HG03378 (cell line): Measurements from ENCODE around the gene DYNC2LI1.
"Not testable (repeated sequence)": the region's sequence is repeated elsewhere in the genome, so short reads cannot be mapped to it uniquely, and the experiment has no call there.

Experiments
- ATAC-seq: cut with Tn5 transposase; IDR thresholded peaks from one replicate; pipeline ENCODE4 v1.9.1; 2021; ENCODE audit warnings: mild to moderate bottlenecking, moderate library complexity; ENCODE audit not compliant: unreplicated experiment

DYNC2LI1 gene

DNA sequence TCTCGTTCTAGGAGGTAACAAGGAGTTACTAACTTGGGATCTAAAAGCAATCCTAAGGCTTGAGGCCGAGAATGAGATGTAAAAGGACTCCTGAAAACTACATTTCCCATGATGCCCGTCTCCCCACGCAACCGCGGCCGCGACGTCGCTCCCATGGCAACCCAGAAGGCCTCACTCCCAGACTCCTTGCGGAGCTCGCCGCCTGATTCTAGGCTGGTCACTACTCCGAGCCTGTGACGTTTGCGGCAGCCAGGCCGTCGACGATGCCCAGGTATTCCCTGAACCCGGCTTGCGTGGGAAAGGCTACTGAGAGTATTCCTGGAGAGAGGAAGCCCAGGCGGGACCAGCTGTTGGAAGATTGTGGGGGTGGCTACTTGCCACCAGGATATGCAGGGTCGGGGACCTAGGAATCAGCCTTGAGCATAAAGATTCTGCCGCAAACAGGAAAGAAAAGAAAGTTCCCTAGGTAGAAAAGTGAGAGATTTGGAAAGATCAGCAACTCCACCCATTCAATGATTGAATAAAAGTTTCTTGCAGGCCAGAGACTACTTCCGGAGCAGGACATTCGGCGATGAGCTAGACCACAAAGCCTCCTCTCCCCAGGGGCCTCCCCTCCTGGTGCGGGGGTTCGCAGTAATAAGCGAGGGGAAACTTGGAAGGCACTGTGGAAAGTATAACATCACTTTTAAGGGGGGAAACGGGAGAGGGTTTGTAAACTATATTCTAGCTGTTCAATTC lies at the start of gene DYNC2LI1:
TSS of gene DYNC2LI1 (plus strand) at position 164 of the 738 bp plus-strand sequence. CDS start at position 264, 100 bp downstream.
- peak; percentile 95 for ATAC-seq

DNA sequence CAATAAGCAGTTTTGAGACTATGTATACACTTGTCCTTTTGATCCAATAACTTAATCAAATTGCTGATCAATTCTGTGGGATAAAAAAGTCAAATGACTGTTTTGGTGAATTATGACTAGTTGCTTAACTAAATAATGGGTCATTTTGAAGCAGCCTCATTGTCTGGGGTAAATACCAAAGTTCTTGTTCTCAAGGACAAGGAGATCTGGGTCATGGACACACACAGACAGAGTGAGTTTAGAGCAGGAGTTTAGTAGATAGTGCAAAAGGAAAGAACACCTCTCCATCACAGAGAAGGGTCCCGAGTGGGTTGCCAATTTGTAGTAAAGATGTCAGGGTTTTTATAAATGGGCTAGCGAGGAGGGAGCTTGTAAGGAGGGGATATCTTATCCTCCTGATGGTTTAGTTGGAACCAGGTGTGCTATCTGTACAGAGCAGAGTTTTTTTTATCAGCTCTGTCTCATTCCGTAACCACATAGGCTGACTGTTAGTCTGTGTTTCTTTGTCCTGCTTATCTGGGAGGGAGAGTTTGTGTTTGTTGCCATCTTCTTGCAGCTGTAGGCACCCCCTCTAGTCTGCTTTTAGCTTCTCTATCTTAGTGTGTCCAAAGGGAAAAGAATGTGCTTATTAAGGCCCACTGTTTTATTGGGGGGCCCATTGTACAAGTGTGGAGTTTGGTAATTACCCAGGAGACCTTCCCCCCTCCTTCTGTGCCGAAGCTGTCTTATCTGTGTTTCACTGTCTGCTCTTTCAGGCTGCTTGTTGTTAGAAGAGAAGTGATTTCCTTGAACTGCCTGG lies 48.9 kb upstream of the DYNC2LI1 start:
- no peak for ATAC-seq

DNA sequence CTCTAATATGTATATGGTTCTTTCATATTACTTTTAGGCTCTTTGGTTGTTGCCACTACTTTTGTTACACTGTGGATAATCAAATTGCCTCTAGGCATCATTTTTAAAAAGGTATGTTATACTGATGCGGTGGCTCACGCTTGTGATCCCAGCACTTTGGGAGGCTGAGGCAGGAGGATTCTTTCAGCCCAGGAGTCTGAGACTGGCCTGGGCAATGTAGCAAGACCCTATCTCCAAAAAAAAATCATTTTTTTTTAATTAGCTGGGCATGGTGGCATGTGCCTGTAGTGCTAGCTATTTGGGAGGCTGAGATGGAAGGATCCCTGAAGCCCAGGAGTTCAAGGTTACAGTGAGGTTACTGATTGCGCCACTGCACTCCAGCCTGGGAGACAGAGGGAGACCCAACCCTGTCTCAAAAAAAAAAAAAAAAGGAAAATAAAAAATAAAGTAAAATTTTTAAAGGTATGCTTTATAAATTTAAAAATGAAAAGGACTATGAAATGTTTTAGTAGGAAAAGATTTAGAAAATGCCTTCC lies 48.1 kb upstream of the DYNC2LI1 start:
- ATAC-seq, result no peak

DNA sequence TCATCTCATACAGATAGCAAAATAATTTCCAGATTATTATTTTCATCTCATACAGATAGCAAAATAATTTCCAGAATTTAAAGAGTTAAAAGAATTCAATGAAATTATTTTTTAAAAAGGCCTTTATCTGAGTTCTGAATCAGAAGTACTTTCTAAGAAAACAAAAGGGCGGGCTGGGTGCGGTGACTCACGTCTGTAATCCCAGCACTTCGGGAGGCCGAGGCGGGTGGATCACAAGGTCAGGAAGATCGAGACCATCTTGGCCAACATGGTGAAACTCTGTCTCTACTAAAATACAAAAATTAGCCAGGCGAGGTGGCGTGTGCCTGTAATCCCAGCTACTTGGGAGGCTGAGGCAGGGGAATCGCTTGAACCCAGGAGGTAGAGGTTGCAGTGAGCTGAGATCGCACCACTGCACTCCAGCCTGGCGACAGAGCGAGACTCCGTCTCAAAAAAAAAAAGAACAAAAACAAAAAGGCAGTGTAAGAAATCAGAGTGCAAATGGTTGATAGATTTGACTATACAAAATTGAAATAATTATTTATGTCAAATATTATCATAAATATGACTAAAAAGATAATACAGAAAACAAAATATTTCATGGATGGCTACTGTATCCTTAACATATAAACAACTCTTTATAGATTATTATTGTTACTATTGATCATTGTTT lies 46.7 kb upstream of the DYNC2LI1 start:
- not testable (repeated sequence) for ATAC-seq

DNA sequence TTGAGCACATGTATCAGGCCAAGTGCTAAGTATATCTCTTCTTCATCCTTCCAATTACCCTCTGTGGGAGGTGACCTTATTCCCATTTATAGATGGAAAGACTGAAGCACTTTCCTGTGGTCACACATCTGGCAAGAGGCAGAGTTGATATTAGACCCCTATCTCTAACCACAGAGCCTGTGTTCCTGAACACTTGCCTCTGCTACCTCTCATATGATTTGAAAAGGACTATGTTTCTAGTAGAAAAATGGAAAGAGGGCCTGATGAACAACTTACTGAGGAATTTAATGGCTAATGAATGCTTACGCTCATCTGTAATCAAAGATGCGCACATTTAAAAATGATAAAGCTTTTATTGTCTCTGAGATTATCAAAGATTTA lies 46.2 kb upstream of the DYNC2LI1 start:
- no peak for ATAC-seq

DNA sequence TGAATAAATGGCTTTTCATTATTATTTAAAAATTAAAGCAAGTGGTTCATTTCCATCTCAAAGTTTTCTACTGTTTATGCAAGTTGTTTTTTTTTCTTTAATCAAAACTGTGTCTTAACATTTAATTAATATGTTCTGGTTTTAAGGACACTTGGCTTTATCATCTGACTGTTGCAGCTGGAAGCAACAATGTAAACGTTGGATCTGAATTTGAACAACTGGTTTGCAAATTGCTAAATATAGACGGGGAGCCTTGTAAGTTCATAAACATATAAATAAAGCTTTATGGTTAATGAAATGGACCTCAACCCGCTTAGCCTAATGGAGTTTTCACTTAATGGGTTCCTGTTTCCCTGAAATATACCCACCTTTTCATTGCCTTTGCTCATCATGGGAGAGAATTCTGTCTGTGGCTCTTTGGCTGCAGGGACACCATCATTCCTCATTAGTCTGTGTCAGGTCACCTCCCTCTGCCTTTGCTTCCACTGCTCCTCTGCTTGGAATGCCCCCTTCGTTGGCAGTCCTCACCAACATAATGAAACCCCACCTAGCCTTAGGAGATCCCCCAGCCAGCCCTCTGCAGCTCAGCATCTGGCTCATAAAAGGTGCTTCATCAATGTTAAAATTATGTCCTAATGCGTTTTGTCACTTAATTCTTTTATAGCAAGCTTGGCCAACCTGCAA lies 44.2 kb upstream of the DYNC2LI1 start:
- no peak for ATAC-seq

DNA sequence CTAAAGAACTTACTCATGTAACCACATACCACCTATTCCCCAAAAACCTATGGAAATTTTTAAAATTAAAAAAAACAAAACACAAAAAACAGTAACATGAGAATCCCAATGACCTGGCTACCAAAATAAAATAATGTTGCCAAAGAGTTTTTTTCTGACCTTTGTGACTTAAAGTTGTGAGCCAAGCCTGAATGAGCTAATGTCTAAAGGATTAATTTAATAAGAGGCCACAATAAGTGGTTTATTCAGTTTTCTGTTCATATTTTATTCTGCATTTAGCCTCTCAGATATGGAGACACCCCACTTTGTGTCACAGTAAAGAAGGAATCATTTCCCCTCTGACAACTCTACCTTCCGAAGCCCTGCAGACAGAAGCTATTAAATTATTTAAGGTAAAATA lies 42.6 kb upstream of the DYNC2LI1 start:
- ATAC-seq, result no peak

DNA sequence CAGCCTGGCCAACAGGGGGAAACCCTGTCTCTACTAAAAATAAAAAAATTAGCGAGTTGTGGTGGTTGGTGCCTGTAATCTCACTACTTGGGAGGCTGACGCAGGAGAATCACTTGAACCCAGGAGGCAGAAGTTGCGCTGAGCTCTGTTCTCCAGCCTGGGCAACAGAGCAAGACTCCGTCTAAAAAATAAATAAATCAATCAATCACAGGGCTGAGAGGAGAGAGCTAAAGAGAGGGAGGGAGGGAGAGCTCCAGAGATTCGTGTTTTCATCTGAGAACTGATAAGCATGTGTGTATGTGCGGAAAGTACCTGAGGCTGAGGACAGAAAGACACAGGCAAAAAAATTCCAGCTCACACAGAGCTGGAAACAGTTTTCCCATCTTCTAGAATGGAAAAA lies 37.2 kb upstream of the DYNC2LI1 start:
- ATAC-seq, result no peak

DNA sequence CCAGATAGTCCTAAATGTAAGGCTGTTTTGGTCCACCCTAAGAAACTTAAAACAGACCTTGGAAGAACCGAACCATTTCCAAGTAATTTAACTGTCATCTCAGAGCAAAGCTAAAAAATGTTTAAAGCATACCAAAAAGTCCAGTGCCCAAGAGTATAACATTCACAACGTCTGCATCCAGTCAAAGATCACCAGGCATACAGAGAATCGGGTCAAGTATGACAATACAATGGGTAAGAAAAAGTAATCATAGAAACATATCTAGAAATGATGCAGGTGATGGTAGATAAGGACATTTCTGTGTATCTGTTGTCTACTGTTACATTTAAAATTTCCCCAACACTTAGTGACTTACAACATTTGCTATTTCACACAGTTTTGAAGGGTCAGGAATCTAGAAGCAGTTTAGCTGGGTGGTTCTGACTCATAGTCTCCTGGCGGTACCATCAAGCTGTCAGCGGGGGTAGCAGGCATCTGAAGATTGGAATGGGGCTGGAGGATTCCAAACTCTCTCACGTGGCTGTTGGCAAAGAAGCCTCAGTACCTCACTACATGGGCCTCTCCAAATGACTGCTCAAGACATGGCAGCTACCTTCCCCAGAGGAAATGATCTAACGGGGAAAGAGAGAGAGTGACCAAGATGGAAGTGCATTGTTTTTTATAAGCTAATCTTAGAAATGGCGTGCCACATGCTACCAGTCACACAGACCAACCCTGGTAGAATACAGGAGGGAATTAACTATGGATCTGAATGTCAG lies 36.6 kb upstream of the DYNC2LI1 start:
- ATAC-seq, result no peak

DNA sequence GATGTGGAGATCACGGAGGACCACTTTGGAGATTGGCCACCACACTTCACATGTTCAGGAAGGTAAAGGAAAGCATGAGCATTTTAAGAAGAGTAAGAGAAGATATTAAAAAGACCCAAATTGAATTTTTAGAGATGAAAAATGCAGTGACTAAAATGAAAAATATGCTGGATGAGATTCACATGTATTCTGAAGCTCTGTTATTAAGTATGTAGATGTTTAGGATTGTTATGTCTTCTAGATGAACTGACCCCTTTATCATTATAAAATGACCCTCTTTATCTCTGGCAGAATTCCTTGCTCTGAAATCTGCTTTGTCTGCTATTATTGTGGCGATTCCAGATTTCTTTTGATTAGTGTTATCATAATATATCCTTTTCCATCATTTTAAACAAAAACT lies 36.0 kb upstream of the DYNC2LI1 start:
- ATAC-seq, result no peak

DNA sequence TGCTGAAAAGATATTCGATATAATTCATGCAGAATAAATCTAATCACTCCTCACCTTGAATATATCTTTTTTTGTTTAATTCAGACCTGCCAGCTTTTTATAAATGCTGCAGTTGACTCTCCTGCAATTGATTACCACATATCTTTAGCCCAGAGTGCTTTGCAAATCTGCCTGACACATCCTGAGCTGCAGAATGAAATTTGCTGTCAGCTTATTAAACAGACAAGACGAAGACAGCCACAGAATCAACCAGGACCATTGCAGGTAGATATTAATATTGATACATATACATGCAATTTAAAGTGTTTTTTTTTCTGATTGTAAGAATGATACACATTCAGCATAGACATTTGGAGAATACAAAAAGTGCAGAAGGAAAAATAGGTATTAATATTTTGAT lies 35.6 kb upstream of the DYNC2LI1 start:
- ATAC-seq, result no peak

DNA sequence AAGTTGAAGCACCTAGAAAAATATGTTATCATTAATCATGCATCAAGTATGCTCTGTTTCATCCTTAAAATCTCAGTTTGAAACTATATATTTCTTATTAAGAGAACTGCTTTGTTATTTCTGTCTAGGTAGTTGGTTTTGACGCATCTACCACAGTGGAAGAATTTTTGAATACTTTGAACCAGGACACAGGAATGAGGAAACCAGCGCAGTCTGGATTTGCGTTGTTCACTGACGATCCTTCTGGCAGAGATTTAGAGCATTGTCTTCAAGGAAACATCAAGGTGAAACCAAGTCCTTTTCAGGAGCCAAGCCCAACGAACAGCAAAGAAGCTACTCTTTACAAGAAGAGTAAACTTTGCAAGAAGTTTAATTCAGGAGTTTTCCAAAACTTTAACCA lies 30.1 kb upstream of the DYNC2LI1 start:
- ATAC-seq, result no peak

DNA sequence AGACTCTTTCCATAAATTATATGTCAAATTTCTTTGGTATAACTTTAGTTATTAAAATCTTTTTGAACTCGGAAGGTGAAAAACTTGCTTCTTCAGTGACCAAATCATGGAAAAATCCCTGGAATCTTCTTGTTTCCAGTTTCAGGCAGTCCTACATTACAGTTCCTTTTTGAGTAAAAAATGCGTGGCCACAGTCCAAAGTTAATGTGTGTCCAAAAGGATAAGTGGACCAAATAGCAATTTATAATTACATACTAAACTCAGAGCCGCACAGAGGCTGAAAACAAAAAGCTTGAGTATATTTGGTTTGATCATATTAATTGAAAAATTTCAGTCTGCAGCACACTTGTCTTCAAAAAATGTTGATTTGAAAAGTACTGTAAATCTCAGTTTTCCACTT lies 28.4 kb upstream of the DYNC2LI1 start:
- no peak for ATAC-seq

DNA sequence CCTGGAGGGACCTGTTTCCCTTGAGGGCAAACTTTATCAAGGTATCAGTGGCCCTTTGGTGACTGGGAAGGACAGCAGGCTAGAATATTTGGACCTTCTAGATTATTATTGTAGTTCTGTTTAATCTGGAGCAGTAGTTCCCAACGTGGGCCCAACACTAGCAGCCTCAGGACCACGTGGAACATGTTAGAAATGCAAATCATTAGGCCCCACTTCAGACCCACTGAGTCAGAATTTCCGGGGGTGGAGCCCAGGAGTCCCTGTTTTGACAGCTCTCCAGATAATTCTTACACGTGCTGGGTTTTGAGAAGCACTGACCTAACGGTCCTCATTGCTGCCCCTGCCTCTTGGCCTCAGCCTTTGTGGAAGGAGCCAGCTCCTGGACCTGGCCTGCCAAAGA lies 25.5 kb upstream of the DYNC2LI1 start:
- ATAC-seq, result no peak

DNA sequence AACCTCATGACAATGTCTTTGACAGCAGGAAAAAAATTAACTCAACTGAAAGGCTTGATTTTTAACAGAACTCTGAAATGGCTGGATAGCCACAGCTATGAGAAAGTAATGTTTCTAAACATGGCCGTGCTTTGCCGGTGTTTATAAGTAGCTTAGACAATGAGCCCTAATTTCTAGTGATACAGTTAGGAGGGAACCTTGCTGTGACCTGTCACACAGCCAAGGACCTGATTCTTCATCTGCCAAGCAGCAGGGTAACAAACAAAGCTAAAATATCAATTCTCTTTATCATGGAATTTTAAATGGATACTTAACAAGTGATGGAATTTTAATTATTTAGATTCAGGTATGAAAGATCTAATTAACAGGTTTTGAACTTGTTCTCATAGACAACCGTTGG lies 24.3 kb upstream of the DYNC2LI1 start:
- no peak for ATAC-seq

DNA sequence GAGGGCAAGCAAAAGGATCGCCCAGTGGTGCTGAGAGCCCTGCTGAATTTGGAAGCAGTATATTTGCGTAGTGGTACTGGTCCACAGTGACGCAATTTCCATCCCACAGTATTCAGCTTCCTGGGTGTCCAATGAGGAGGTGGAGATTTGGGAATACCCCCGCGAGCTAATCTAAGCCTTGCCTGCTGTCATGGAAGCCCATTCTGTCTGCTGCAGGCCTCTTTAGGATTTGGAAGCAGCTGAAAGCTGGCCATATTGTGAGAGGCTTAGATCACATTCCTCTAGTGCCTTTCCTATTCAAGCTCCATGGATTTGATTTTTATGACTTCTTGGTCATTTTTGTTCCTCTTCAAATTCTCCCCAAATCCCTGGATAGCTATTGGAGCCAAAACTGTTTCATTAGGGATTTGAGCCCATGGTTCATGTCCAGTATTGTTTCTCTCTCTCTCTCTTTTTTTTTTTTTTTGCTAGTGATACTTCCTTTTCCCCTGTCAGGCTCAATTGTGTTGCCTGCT lies 22.3 kb upstream of the DYNC2LI1 start:
- ATAC-seq, result no peak

DNA sequence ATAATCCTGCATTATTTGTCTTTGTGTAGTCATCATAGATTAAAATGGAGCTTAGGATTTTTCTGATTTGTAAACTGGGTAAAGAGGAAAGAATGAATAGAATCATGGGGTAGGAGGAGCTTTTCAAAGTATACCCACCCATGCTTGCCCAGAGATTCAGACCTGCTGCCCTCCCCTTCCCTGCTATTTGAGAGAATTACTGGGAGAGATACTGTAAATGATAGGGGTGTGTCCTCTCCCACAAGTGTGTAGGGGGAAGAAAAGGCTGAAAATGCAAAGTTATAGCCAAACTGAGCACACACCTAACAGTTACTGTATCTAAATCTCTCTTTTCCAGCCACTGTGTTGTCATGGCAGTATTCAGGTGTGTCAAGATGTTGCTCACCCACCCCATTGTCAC lies 21.5 kb upstream of the DYNC2LI1 start:
- no peak for ATAC-seq

DNA sequence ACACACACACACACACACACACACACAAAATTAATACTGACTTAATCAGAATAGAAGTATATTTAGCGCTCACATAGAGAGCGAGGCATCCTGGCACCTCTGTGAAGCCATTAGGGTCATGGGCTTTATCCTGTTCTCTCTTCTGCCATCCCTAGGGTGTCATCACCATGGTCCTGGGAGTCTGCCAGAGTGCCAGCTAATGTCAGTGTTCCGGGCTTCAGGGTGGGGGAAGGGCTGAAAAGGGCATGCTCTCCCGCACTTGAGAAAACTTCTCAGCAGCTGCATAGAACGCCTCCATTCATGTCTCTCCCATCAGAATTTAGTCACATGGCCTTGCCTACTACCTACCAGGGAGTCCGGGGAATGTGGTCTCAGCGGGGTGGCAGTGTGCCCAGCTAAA lies 19.7 kb upstream of the DYNC2LI1 start:
- ATAC-seq, result no peak

DNA sequence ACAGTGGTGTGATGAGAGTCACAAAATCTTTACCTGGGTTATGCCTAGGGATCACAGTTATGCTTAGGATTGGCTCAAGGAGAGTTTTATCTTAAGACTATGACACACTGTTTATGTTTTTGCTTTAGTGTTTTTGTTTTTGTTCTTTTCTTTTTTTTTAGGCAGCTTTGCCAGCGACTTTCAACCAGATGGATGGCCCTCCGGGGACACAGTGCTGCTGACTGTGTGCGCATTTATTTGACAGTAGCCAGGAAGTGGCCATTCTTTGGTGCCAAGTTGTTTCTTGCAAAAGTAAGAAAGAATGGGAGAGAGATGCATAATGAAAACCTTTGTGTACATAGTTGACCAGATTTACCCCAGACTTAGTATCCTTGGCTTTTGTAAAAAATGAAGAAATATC lies 15.1 kb upstream of the DYNC2LI1 start:
- no peak for ATAC-seq

DNA sequence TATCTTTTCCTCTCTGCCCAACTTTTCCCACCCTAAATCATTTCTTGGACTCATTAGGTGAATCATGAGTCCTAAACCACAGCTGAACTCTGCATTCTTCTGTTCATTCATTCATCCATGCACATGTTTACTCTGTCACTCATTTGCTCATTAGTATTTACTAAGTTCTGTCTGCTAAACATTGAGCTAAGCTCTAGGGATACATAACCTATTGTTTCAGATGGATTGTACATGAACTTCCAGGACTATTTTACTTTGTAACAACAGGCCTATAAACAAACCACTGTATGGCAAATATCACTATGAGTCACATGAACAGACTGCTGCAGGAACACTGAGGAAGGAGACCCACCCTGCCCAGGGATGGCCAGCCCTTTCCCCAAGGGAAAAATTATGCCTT lies 14.6 kb upstream of the DYNC2LI1 start:
- ATAC-seq, result no peak
